GM13976 (cell line): ENCODE data around the gene SCUBE1.

ENCODE experiments used
- DNase-seq: peaks from one replicate; pipeline ENCODE4 v3.0.0; 2012; ENCODE audit warnings: low spot score
- in situ Hi-C: fragments of 300-500 bp; cut with MboI; formaldehyde crosslinking; loops from one replicate; pipeline ENCODE4 v1.12.0; 2022; ENCODE audit warnings: low sequenced_read_pairs, mixed read lengths, inconsistent platforms; ENCODE audit not compliant: unreplicated experiment
- TF ChIP-seq, protein P1 (sequence below): IDR thresholded peaks from 2 replicates; pipeline ENCODE4 v1.5.1; 2012; ENCODE audit warnings: borderline replicate concordance, mild to moderate bottlenecking; ENCODE audit not compliant: insufficient read depth; ENCODE audit errors: extremely low read depth, missing control alignments, control extremely low read depth

The SCUBE1 gene

DNA sequence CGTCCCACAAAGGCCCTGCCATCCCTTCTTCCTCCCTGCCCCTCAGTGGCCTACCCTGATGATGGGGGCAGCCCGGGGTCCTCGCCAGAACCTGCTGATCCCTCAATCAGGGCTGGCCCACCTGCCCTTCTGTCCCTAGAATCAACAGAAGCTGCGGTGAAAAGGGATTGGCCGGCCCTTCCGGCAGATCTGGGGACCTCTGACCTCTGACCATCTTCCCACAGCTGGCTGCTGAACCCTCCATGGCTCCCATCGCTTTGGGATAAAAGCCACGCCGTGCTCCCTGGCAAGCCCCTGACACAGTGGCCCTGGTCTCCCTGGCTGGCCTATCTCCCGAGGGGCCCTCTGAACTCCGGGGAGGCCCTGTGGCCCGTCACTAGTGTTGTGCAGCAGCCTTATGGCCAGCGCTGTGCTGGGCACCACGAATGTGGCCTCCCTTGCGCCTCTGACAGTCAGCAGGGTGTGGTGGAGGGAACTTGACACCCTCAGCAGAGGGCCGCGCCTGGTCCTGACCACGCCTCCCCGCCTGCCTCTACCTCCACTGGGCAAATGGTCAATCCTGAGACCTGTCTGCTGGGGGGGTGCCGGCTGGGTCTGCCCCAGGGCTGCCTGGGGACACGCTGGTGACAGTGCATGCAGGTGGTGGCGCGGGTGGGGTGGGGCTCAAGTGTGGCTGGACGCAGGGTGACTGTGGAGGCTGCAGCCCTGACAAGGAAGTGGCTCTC is 98.2 kb downstream of the SCUBE1 start:
- TF ChIP-seq, protein P1, sequence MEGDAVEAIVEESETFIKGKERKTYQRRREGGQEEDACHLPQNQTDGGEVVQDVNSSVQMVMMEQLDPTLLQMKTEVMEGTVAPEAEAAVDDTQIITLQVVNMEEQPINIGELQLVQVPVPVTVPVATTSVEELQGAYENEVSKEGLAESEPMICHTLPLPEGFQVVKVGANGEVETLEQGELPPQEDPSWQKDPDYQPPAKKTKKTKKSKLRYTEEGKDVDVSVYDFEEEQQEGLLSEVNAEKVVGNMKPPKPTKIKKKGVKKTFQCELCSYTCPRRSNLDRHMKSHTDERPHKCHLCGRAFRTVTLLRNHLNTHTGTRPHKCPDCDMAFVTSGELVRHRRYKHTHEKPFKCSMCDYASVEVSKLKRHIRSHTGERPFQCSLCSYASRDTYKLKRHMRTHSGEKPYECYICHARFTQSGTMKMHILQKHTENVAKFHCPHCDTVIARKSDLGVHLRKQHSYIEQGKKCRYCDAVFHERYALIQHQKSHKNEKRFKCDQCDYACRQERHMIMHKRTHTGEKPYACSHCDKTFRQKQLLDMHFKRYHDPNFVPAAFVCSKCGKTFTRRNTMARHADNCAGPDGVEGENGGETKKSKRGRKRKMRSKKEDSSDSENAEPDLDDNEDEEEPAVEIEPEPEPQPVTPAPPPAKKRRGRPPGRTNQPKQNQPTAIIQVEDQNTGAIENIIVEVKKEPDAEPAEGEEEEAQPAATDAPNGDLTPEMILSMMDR, result no peak
- DNase-seq, result no peak
- in situ Hi-C loops, result no loop called here

DNA sequence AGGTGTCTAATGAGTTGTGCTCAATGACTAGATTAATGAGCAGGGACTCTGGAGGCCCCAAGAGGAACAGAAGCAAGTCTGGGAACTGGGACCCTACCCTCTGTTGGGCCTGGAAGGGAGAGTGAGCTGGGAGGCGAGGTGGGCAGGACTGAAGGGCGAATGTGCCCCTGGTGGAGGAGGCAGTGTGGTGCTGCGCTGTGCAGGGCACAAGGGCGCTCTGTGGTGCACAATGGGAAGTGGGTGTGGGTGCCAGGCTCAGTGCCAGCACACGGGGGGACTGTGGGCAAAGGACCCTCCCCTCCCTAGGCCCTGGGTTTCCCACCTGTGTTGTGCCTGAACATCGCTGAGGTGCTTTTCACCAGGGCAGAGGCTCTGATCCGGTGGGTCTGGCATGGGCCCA is 98.8 kb downstream of the SCUBE1 start:
- in situ Hi-C loops, result no loop called here
- TF ChIP-seq, protein P1, result no peak
- no peak for DNase-seq

DNA sequence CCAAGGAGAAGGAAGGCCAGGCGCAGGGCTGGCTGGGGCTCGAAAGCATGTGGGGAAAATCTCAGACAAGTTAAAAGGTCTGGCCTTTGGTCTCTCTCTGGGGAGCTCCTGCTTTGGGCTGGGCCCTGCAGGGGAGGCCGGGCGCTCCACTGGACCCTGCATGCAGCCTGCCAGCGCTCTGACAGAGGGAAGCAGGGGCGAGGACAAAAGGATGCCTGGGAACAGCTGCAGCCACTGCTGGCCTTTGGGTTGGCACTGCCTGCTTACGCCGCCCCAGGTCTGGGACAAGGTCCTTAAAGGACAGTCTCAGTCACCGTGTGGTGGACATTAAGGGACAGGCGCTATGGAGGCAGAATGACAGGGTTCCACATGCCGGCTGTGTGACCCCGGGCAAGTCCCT is 99.8 kb downstream of the SCUBE1 start:
- in situ Hi-C loops, result no loop called here
- TF ChIP-seq, protein P1, result no peak
- DNase-seq, result no peak

DNA sequence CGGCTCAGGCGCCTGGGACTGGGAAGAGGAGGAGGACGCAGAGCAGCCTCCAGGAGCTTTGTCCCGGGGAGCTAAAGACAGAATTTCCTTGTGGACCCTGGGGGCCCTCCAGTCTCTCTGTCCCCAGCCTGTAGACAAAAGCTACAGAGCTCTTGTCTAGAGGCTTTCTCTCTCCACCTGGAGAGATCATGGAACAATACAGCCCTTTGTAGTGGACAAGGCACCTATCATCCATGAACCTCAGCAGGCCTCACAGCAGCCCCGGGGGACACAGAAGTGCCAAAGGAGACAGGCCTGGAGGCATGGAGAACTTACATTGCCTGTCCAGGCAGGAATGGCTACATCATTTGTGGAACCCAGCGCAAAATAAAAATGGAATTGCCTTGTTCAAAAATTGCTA is 100.5 kb downstream of the SCUBE1 start:
- TF ChIP-seq, protein P1, result no peak
- DNase-seq, result no peak
- in situ Hi-C loops, result no loop called here

DNA sequence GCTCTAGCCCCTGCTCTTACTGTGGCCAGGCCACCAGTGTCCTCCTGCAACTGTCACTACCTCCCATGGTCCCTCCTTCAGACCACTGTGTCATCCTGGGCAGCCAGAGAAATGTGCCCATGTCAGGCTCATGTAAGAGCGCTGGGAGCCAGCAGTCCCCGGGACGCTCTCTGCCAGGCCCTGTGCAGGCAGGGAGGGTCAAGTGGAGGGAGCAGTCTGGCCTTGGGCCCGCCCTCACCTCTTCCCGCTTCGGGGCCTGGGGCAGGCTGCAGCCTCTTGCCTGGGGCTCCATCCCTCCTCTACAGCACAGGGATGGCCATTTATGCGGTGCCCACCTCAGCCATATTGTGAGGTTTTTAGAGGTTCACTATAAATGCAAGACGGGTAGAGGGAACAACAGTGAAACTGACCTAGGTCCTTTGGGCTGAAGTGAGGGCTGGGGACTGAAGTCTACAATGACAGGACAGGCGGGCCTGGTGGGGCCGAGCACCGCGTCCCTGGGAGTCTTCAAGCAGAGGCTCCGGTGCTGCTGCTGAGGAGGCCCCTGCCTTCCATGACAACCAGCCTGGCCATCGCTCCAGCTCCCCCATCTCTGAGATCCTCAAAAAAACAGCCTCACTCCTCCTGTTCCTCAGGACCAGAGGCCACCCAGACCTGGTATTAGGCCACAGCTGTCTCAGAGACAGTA is 101.3 kb downstream of the SCUBE1 start:
- TF ChIP-seq, protein P1, result no peak
- no peak for DNase-seq
- in situ Hi-C loops, result no loop called here

DNA sequence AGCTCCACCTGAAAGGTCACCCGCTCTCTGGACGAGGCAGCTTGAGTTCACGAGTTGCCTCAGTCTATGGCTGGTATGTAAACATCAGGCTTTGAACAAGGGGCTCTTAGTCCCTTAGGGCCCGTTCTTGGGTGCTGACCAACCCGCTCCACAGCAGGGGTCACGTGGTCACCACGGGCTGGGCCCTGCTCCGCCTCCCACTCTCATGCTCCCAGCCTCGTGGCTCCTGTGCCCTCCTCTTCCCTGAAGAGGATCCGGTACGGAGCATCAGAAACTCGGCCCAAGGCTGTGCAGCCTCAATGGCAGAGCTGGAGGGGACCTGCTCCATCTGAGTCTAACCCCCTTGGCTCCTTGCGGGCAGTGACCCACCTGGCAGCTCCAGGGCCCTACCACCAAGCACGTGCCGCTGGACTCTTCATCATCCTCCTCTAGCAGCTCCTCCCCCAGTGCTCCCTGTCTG is 102.0 kb downstream of the SCUBE1 start:
- in situ Hi-C loops, result no loop called here
- DNase-seq, result no peak
- TF ChIP-seq, protein P1, result no peak
